Tongue (tissue), 2 donors: ENCODE measurements around the gene SPSB4. TPM values are rescaled to one million over a fixed set of nuclear protein-coding genes. Genes with fewer than 3 reads are reported as not detected.

ENCODE experiments used
- DNase-seq: peaks from one replicate; pipeline ENCODE4 v3.0.0-alpha.2; 2015
- total RNA-seq: library from RNA; depleted of rRNA; stranded (reverse); fragments of >200 nt; gene quantifications from one replicate; pipeline ENCODE4 v1.2.3, GENCODE V29; 2014

SPSB4 gene
- total RNA-seq, 1 donor from 2014 or later, result 18.7 TPM

- DNase-seq, result no peak
These were observed 25.1 kb downstream of the SPSB4 start for GRCh38 chr3:141076036-141076773.

- peak; percentile 93 for DNase-seq
These were observed 25.8 kb downstream of the SPSB4 start for GRCh38 chr3:141076797-141077571.

- no peak for DNase-seq
These were observed 26.5 kb downstream of the SPSB4 start for GRCh38 chr3:141077631-141078030.

- no peak for DNase-seq
These were observed 27.1 kb downstream of the SPSB4 start for GRCh38 chr3:141078200-141078599.

GRCh38 chr3:141080431-141080830 lies 29.3 kb downstream of the SPSB4 start:
- DNase-seq, result no peak

- DNase-seq, result no peak
These were observed 30.1 kb downstream of the SPSB4 start for GRCh38 chr3:141081141-141081795.

- no peak for DNase-seq
These were observed 30.9 kb downstream of the SPSB4 start for GRCh38 chr3:141082064-141082463.

- DNase-seq, result no peak
These were observed 32.1 kb downstream of the SPSB4 start for GRCh38 chr3:141083226-141083625.

- DNase-seq, result peak; percentile 97
These were observed 32.9 kb downstream of the SPSB4 start for GRCh38 chr3:141083836-141084649.

- no peak for DNase-seq
These were observed 34.4 kb downstream of the SPSB4 start for GRCh38 chr3:141085343-141086070.

GRCh38 chr3:141086188-141086587 lies 35.0 kb downstream of the SPSB4 start:
- DNase-seq, result no peak

- no peak for DNase-seq
These were observed 36.1 kb downstream of the SPSB4 start for GRCh38 chr3:141087076-141087777.

GRCh38 chr3:141087778-141088130 lies 36.6 kb downstream of the SPSB4 start:
- DNase-seq, result no peak

GRCh38 chr3:141089339-141090152 lies 38.4 kb downstream of the SPSB4 start:
- no peak for DNase-seq

GRCh38 chr3:141091426-141091825 lies 40.3 kb downstream of the SPSB4 start:
- peak; percentile 67 for DNase-seq

- no peak for DNase-seq
These were observed 41.5 kb downstream of the SPSB4 start for GRCh38 chr3:141092663-141093062.

- no peak for DNase-seq
These were observed 42.2 kb downstream of the SPSB4 start for GRCh38 chr3:141093397-141093796.

GRCh38 chr3:141093971-141094684 lies 43.0 kb downstream of the SPSB4 start:
- DNase-seq, result peak; percentile 72

- peak; percentile 99 for DNase-seq
These were observed 43.8 kb downstream of the SPSB4 start for GRCh38 chr3:141094790-141095545.
